Stimulated activated naive CD4-positive, alpha-beta T cell (primary cell): ENCODE results near the gene NCAM1.

Source experiments
- DNase-seq, 6 experiments: peaks; one replicate each; lab custom pipeline; 2025; lab: John Stamatoyannopoulos, UW

Gene NCAM1

DNA sequence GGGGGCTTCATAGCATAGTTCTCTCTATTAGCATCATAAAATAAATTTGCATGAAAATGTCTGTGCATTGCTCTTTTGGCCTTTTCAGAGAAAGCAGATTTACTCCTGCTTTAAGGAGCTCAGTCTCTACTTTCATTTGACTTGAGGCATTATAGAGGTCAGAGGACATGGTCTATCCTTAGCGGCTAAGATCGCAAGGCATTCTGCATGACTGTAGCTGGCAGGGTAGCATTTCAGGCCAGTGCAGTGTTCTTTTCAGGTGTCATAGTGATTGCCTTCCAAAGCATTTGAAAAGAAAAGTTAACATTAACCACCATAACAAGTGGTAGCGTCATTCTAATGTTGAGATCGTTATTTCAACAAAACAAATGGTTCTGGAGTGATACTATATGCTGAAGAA lies 126.5 kb downstream of the NCAM1 start:
- DNase-seq: no peak

DNA sequence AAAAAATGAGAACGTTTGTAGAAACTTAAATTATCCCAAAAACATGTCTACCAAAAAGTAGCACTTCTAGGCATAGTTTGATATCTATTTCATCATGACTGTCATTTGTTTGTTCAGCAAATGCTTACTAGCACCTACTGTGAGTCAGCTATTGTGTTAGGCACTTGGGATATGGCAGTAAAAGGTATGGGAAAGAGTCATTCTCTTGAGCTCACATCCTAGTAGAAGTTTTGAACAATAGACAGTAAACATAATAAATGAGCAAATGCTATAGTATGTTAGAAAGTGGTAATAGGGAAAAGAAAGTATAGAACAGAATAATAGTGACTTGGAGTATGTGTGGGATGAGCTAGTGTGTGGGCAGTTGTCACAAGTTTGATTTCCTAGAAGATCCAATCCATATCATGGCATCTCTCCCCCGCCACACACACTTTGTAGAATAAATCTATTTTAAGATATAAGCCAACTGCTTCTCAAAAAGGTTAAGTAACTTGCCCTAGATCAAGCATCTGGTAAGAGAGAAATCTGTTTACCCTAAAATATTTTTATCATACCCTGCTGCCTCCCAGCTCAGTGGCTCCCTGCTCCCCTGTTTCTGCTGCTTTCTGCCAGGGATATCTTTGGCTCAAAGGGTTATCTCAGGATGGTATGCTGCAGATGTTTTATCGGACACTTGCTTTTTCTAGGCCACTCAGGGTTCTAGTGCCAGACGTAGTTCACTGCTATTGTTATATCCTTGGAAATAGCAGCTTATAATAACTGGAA lies 129.7 kb downstream of the NCAM1 start:
- DNase-seq: no peak

DNA sequence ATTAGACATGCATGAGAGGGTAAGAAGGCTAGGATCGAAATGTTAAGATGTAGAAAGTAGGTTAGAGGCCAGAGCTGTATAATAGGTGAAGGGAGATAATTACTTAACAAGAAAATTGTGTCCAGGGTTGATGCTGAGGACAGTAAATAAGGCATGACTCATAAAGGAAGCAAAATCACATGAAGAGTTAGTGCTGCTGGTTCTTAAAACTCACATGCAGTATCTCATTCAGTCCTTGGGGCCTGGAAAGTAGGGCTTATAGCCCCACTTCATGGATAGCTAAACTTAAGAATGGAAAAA lies 130.2 kb downstream of the NCAM1 start:
- no peak for DNase-seq

DNA sequence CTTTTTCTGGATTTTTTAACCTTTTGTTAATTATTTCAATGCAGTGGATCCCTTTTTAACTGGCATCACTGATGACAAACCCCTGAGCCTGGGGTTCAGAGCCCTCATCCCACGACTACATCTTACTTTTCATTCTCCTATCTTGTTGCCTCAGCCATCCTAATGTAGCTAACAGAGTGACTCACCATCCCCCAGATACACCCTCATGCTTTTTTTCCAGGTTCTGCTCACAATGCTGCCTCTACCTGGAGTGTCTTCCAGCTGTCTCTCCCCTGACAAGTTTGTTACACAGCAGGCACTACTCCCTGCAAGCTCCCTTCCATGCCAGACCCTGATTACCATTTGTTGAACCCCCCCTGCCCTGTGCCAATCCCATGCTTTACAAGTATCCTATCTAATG lies 135.4 kb downstream of the NCAM1 start:
- no peak for DNase-seq

DNA sequence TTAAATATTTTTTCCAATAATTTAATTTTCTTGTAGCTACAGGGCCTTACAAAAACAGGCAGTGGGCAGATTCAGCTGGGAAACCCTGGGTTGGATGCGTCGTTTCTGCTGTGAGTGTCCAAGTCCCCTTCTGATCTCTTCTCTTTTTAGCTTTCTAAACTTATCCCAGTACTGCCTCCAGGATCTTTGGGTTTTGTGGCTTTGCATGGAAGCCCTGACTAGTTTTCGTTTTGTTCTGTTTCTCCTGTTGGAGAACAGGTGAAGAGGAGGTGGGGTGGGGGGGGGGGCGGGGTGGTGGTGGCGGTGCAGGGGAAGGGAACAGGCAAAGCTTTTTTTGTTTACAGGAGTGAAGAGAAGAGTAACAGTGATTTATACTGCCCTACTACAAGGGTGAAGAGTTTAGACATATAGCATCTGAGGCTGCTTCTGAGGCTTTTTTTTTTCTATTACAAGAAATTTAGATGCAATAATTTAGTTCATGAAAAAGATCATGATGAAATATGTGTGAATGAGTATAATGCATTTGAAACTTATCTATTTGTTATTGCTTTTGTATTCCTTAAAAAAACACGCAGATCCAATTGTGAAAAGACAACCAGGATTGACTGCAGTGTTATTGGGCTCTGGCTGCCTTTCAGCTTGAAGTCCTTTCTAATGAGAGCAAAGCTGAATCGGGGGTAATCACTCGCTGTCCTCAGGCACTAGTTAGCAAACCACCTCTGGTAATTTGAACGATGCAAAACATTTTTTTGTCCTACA lies 142.9 kb downstream of the NCAM1 start:
- DNase-seq: no peak

DNA sequence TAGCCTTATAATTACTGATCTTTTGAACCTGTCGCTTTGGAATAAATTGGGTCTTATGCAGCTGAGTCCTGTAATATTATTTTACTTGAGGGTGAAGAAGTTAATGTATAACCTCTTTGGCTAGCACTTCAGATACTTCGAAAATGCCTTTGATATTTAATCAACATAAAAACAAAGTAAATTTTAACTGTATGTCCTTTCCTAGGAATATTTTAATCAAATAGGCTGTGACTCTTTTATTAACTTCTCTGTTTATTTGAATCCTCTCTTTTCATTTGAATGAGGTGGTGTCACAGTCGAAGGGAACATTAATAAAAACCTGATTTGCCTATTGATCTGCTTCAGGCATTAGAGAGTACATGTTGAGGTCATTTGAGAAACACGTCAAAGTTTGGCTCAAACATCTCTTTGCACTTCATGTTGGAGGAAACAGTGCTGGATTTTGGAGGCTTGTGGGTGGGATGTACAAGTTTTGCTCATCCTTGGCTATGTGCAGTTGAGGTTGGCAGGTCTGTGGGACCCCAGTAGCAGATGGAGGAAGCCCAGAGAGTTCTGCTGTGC lies 143.6 kb downstream of the NCAM1 start:
- no peak for DNase-seq

DNA sequence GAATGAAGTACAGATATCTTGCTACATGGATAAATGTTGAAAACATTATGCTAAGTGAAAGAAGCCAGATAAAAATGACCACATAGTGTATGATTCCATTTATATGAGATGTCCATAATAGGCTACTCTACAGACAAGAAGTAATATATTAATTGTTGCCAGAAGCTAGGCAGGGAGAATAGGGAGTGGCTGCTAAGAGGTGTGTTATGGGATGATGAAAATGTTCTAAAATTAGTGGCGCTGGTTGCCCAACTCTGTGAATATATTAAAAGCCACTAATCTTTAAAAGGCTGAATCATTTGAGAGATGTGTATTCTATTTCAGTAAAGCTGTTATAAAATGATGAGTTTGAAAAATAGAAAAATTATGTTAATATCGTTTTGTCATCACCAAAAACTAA lies 144.4 kb downstream of the NCAM1 start:
- DNase-seq: no peak

DNA sequence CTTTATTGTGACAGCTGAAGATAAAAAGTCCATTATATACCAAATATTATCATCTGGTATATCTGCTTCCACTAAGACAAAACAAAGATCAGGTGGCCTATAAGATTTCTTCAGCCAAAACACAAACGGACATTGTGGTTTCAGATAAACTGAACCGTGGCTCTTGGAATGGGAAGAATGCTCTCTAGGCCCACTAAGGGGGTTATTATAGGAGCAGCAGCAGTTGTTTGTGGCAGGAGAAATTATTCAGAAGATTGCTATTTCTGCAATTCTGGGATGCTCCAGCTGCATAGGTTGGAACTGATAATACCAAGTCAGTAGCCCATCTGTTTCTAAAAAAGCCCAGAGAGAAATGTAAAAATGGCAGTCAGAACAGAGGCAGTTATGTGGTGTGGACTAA lies 145.3 kb downstream of the NCAM1 start:
- no peak for DNase-seq

DNA sequence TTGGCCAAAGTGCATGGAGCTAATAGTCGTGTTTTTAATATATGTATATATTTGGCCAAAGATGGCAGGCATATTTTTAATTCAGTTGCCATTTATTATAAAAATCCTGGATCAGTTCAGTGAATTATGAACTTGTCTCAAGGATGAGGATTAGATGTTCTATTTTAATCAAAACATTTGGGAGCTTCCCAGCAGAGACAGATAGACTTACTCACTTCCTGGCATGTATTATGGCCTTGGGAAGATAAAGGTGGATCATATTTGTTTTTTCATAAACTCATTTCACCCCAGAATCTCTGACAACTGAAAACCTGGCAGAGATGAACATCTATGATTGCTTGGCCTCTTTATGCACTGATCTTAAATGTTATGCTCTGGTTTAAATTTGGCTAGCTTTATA lies 148.8 kb downstream of the NCAM1 start:
- no peak for DNase-seq

DNA sequence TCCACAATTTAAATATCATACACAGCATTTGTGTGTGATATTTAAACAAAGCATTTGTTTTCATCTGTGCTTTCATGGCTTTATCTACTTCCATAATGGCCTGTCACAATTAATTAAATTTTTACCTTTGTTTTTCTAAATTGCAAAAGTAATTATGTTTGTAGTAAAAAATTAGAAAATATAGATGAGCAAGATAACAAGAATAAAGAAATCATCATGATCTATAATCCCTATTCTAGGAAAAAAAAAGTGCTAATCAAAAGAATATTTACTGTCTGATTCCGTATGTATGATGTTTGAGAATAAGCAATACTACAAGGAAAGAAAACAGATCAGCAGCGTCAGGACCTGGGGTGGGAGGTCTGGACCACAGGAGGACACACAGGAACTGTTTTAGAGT lies 149.9 kb downstream of the NCAM1 start:
- no peak for DNase-seq

DNA sequence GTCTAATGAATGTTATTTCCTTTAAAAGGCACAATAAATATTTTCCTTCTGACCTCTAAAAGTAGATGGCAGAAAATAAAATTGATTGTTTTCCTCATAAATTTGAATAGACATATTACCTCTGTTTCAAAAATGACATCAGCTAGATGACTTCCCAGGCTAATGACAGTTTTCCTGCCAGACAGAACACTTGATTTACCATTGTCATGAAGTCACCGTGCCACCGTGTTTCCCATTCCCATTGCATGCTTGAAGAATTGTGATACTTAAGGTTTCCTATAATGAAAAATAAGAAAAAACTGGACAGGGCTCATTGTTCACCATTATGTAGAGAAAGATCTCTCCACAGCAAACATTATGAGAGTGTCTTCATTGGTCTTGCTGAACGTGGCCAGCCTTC lies 151.1 kb downstream of the NCAM1 start:
- DNase-seq: no peak

DNA sequence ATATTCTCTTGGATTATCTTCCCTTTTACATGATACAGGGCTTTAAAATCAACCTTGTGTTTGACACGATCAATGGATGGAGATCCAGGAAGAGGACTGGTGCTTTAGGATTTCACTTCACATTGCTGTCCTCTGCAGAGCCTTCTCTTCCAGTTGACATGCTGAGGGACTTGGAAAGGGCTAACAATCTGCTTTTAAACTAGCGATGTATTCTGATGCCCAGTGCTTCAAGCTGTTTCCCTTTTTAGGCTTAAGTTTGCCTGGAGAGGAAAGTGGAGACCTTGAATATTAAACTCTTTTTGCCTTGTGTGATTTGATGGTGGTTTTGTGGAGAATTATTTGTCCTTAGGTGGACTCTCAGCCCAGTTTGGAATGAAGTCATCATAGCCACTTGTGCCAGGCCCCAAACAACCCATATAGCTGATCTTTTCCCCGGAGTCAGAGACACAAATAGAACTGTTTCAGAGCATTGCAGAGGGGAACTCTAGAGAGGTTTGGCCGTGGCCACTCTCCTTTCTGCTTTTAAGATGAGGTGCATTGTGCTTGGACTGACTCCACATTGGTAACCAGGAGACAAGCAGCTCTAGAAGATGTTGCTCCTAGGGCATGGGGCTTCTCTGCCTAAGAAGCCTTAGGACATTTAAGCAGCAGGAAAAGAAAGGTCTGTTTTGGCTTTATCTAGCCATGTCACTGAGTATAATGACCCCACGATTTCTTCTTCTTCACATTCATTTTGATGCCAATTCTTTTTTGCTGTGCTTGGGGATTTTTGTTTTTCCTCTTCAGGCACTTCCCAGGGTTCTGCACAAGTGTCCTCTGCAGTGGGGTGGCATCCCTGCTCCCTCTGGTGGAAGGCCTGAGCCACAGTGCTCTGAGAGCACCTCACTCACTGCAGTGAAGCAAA lies 152.8 kb downstream of the NCAM1 start:
- DNase-seq: no peak

DNA sequence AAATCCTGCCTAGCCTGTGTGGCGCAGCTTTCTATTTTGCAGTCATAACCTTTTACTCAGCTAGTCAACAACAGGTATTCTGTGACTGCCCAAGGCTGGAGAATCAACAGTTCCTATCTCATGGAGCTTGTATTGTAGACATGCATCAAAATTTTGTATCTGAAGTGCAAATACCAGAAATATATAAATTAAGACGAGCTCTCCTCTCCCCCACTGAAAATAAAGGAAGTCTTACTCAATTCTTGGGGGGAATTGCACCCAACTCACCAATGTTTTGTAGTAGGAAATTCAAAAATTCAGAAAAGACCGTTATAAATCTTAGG lies 153.4 kb downstream of the NCAM1 start:
- no peak for DNase-seq

DNA sequence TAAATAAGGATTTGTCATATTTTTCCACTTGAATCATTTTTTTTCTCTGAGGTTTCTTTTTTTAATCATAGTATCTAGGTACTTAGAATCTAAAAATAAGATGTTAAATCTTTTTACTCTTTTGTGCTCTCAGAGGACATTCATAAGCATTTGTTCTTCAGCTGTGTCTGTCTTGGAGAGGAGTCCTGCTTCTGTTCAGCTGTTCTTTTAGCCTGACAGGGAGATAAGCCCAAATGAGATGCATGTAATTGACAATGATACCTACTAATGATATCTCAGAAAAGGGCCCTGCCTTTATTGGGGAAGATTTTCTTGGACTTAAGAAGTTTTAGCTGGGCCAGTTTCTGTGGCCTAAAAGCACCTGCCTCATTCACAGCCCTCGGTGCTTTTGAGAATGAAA lies 156.9 kb downstream of the NCAM1 start:
- no peak for DNase-seq

DNA sequence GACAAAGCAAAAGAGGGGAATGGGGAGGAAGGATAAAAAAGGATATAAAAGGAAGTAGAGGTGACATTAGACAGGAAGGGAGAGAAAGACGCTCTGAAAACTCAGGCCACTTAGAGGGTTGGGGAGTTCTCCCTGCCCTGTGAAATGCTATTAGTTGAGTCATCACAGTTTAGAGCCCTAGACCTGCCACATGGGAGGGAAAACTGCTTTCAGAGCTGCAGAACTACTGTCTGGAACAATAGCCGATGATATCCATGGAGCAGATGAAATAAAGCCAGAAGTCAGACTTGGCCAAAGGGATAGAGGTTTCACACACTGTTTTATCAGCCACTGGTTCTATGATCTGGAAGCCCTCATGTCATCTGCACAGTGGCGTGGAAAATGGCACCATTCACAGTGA lies 157.9 kb downstream of the NCAM1 start:
- no peak for DNase-seq

DNA sequence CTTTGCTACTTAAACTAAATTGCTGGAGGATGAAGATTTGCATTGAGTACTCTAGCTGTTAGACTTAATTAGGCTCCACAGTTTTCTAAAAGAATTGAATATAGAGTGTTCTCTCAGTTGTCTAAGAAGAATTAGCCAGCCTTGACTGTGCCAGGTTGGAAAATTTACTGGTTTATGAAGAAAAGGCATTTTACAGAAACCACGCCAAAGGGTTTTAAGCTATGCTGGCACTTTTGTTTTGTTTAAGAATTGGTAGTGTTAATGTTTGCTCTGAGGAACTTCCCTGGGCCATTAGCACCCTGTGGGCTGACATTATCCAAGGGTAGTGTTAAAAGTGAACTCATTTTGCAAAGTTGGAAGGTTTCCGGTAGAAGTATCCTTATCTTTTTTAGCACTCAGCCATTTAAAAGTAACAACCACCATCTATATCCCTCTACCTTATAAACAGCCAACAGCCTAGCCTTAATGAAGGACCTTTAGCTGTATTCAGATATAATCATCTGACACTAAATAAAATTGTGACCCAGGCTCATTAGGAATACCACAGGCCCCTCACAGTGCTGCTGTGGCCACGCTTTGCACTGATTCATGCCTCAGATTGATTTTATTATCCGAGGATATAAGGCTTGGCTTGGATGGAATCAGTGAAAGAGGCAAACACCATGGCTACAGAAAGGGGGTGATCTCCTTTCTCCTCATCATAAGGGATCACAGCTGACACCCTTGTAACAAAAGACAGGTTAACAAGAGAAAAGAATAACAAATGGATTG lies 158.9 kb downstream of the NCAM1 start:
- no peak for DNase-seq

DNA sequence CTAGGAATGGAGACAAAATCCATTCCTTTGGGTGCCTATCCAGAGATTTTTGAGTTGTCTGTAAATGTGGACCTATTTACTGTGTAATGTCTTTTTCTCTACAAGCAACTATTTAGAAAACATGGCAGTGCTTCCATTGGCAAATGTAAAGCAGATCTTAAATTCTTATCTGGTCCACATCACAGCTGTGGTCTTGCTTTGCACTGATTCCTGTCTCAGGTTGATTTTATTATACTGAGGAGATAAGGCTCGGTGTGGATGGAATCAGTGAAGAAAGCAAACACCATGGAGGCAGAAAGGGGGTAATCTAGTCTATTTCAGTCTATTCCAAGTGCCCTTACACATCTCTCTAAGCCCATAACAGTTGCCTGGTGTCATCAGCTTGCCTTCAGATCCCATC lies 160.5 kb downstream of the NCAM1 start:
- DNase-seq: no peak

DNA sequence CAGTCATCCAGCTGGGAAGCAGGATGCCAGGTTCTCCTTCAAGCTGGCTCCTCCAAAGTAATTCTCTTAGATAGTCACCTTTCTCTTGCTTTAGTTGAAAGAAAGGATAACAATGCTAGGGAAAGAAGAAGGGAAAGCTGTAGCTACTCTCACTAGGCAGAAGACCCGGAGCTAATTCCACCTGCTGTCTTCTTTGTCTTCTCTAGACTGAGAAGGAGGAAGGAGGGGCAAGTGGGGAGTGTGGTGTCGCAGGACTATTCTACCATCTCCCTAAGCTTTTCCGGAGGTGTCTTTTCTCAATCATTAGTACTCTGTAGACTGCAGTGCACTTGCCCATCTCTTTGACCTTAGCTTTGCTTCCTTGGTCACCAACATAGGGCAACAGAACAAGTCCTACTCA lies 162.8 kb downstream of the NCAM1 start:
- no peak for DNase-seq

DNA sequence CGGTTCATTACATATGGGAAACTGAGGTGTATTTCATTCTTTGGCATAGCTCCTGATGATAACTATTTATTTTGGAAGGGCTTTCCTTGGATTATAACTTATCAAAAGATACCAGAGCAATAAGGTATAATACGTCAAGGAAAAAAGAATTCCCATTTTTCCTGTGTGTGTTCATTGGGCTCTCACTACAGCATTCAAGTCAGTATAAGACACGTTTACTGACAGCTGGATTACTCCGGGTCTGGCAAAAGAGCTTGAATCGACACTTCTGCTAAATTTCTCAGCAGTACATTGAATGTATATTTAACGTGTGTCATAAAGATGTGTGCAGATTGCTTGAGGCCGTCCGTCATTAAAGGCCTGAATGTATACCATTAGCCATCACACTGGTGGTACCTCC lies 163.4 kb downstream of the NCAM1 start:
- DNase-seq: no peak

DNA sequence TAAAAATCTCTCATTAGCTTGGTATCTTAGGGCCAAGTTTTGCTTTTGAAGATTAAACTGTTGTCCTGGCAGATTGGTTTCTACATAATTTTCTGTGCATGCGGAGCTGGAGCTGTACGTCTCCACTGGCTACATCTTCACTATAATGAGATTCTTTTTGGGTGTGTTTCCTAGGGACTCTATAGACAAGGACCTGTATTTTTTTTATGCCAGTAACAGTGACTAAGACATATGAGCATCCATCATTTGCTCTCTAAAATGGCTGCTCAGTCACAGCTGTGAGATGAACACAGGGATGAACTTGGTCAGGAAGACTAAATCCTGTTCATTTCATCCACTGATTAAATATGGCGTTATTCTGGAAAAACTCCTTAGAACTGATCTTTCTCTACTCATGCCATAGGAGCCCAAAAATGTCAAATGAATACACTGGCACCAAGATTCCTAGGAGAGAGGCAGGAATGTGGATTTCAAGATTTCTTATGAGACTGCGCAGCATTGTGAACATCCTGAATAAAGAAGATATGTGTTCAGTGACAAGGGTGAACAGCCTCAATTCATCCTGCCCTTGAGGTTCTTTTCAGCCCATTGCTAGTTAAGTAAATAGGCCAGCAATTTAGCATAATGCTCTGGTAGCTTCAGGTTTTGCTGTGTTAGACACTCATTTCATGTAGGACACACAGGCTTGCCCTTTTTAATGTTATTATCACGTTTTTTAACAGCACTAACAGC lies 168.2 kb downstream of the NCAM1 start:
- no peak for DNase-seq

DNA sequence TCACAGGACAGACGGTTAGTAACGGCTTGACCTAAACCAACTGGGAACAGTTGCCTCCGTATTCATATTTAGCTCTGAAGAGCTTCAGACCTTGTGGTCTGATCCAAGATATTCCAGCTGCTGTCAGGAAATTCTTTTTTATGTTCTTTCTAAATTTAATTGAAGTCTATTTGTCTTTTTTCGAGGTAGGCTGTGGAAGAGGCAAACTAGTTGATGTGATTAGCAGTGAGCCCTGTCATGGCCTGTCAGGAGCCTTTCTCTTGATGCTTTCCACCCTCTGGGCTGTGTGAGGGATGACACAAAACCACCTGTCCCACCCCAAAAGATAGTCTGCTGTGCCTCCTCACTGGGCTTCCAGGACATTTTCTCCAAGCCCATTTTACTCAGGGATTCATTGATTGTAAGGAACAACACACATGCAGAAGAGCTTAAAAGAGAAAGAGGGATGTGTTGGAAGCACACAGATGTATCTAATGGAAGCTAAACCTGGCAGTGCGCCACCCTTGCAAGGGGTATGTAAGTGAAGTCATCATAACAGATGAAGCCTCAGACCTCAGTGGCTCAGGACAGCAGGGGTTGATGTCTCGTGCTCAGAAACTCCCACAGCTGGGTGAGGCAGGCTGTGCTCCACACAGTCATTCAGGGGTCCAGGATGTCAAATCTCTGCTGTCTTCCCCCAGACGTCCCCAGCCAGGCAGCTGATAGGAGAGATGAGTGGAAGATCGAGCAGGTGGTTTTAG lies 170.0 kb downstream of the NCAM1 start:
- DNase-seq: no peak
